ENCODE data around the gene ARHGAP26.

- no peak for TF ChIP-seq CTCF (optimal IDR thresholded peaks at IDR 0.05 in 1 of 3, IDR thresholded peaks at IDR 0.05 in 1 of 3, conservative IDR thresholded peaks at IDR 0.05 in 1 of 3; ENCODE audit: extremely low read depth in 1 of 3, insufficient read depth in 2 of 3, low read length in 3 of 3)
- no peak for TF ChIP-seq EZH2 (IDR thresholded peaks at IDR 0.05; ENCODE audit: low read length)
Measured at GRCh38 chr5:142727735-142728047, 42.5 kb upstream of the ARHGAP26 start.

Data from keratinocyte (primary cell).